Progenitor cell of endocrine pancreas (in vitro differentiated cells): ENCODE data around the gene RASAL1. TPM values are rescaled to one million over a fixed set of nuclear protein-coding genes. Genes with fewer than 3 reads are reported as not detected.
A peak's percentile ranks its signal among the peaks of the same experiment; 100 is the strongest.

Experiments
- DNase-seq: peaks from one replicate; pipeline ENCODE4 v3.0.0; 2021; ENCODE audit warnings: low spot score; ENCODE audit not compliant: unreplicated experiment
- H3K27ac Mint-ChIP-seq: 2 replicates; pipeline ENCODE4 v1.8.0; 2021; ENCODE audit warnings: mild to moderate bottlenecking, moderate library complexity, mixed read lengths
- H3K27me3 Mint-ChIP-seq: 2 replicates; pipeline ENCODE4 v1.8.0; 2021; ENCODE audit warnings: mixed read lengths
- H3K36me3 Mint-ChIP-seq: 2 replicates; pipeline ENCODE4 v1.8.0; 2022; ENCODE audit warnings: mixed read lengths; ENCODE audit not compliant: insufficient read depth
- H3K4me1 Mint-ChIP-seq: 2 replicates; pipeline ENCODE4 v1.8.0; 2021; ENCODE audit warnings: low read depth, mixed read lengths
- H3K4me3 Mint-ChIP-seq: 2 replicates; pipeline ENCODE4 v1.8.0; 2021; ENCODE audit warnings: low read depth, mild to moderate bottlenecking, moderate library complexity, mixed read lengths
- H3K9me3 Mint-ChIP-seq: 2 replicates; pipeline ENCODE4 v1.8.0; 2021; ENCODE audit warnings: low read depth, mixed read lengths
- CTCF ChIP-seq: fragments of 200-600 bp; sonication (generic); IDR thresholded peaks from one replicate; pipeline ENCODE4 v1.5.0; 2021; ENCODE audit warnings: antibody characterized with exemption, mild to moderate bottlenecking; ENCODE audit not compliant: unreplicated experiment
- total RNA-seq: library from RNA; stranded (reverse); gene quantifications from 2 replicates; pipeline ENCODE4 v1.2.1, GENCODE V29; 2021

The RASAL1 gene
- total RNA-seq, 1 donor from 2014 or later, result 0.46 TPM

- Mint-ChIP-seq H3K27ac (no peak overlapping the region), H3K4me1 (no peaks in the 10 kb centered on the region), H3K9me3 (no peaks in the 10 kb centered on the region), H3K36me3 (no peaks in the 10 kb centered on the region), H3K27me3 (peaks cover 68% of the 10 kb centered on the region), H3K4me3 (no peak overlapping the region)
- DNase-seq, result no peak
- no peak for TF ChIP-seq CTCF
These were observed 58.3 kb downstream of the RASAL1 start for GRCh38 chr12:113077057-113077858.

DNA sequence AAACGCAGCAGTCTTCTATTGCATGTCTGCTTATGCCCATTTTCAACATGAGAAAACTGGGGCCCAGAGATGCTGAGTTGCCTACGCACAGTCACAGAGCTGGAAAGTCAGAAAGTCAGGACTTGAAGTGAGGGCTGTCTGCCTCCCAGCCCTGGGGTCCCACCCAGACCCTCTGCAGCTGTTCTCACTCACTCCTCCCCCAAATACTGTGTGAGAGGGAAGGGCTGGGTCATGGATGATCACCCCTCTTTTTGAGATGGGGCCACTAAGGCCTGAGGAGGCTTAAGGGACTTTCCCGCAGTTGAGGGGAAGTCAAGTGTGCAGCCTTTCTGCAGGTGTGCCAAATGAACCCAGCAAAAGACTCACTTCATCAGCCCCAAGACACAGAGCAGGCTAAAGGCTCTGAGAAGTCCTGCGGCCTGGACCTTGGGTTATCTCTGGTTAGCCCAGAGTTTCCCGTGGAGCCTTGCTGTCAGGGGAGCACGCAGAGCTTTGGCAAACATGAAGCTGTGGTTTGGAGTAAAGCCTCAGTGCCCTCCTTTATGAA, 60.4 kb downstream of the RASAL1 start:
- Mint-ChIP-seq H3K4me1 (peaks cover 10% of the 10 kb centered on the region), H3K36me3 (no peaks in the 10 kb centered on the region), H3K4me3 (no peak overlapping the region), H3K27ac (no peak overlapping the region), H3K27me3 (peaks cover 55% of the 10 kb centered on the region), H3K9me3 (no peaks in the 10 kb centered on the region)
- DNase-seq, result no peak
- TF ChIP-seq CTCF, result no peak

DNA sequence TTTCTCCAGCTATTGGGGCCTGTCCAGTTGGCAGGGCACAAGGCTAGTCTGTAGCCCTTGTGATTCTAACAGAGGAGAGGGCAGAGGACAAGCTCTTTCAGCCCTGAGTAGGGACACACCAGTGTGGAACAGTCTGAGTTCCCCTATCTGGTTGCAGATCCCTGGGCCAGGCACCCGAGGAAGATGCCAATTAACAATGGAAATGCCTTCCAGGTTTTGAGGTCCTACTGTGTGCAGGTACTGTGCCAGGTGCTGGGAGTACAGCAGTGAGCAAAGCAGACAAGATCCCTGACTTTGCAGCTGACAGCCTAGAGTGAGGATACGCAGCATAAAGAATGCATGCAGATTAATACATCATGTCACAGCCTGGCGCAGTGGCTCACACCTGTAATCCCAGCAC, 62.0 kb downstream of the RASAL1 start:
- H3K9me3 Mint-ChIP-seq, result no peaks in the 10 kb centered on the region
- H3K4me1 Mint-ChIP-seq, result peaks cover 10% of the 10 kb centered on the region
- no peak overlapping the region for H3K4me3 Mint-ChIP-seq
- DNase-seq, result no peak
- H3K27ac Mint-ChIP-seq, result no peak overlapping the region
- H3K27me3 Mint-ChIP-seq, result peaks cover 40% of the 10 kb centered on the region
- no peaks in the 10 kb centered on the region for H3K36me3 Mint-ChIP-seq
- no peak for TF ChIP-seq CTCF

DNA sequence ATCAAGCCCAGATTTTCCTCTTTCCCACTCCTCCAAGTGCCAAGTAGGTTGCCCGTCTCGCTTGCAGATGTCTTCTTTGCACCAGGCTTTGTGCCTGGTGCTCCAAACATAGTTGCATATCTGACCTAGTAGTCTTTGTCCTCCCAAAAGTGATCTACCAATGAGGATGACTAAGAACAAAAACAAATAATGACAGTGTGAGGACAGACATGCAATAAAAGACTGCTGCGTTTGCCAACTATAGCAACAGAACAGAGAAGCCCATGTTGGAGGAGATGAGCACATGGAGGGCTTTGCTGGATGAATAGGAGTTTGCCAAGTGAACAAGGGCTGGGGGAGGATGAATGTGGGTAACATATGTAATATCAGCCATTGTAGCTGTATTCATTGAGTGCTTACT, 63.4 kb downstream of the RASAL1 start:
- TF ChIP-seq CTCF, result no peak
- no peak overlapping the region for H3K27ac Mint-ChIP-seq

GRCh38 chr12:113071135-113072112, 64.1 kb downstream of the RASAL1 start:
- H3K36me3 Mint-ChIP-seq, result no peaks in the 10 kb centered on the region
- H3K27me3 Mint-ChIP-seq, result peaks cover 22% of the 10 kb centered on the region
- peaks cover 10% of the 10 kb centered on the region for H3K4me1 Mint-ChIP-seq
- DNase-seq, result no peak
- no peak for TF ChIP-seq CTCF
- H3K4me3 Mint-ChIP-seq, result no peak overlapping the region
- H3K9me3 Mint-ChIP-seq, result no peaks in the 10 kb centered on the region
- H3K27ac Mint-ChIP-seq, result peak overlapping the region; percentile 15

More for the DNA sequence above, 63.4 kb downstream of the RASAL1 start:
- Mint-ChIP-seq H3K27me3 (peaks cover 29% of the 10 kb centered on the region), H3K4me1 (peaks cover 10% of the 10 kb centered on the region), H3K9me3 (no peaks in the 10 kb centered on the region), H3K36me3 (no peaks in the 10 kb centered on the region), H3K4me3 (no peak overlapping the region)
- no peak for DNase-seq
